Vagina (tissue), 2 donors: ENCODE data around the gene TTC22. TPM values are rescaled to one million over a fixed set of nuclear protein-coding genes. Genes with fewer than 3 reads are reported as not detected.

ENCODE experiments used
- DNase-seq, 2 donors: peaks; one replicate each; pipeline ENCODE4 v3.0.0-alpha.2; 2017; ENCODE audit errors: extremely low spot score in 2 of 2
- H3K27ac ChIP-seq: fragments of 200-600 bp; sonication (generic); one replicate; pipeline ENCODE4 v1.5.1; 2019
- H3K27me3 ChIP-seq: fragments of 200-600 bp; sonication (generic); one replicate; pipeline ENCODE4 v1.5.1; 2019
- H3K36me3 ChIP-seq, 2 donors: fragments of 200-600 bp; sonication (generic); one replicate each; pipeline ENCODE4 v1.5.1; 2017 to 2019
- H3K4me1 ChIP-seq: fragments of 200-600 bp; sonication (generic); one replicate; pipeline ENCODE4 v1.5.1; 2019
- H3K4me3 ChIP-seq, 2 donors: fragments of 200-600 bp; sonication (generic); 1 replicate in 1 of 2; 2 replicates in 1 of 2; pipeline ENCODE4 v1.5.1; 2016 to 2019
- H3K9me3 ChIP-seq: fragments of 200-600 bp; sonication (generic); one replicate; pipeline ENCODE4 v1.5.1; 2019
- POLR2A ChIP-seq, 2 donors: fragments of 450-650 bp; IDR thresholded peaks; one replicate each; pipeline ENCODE4 v1.6.1; 2017; ENCODE audit warnings: antibody characterized with exemption in 2 of 2, mild to moderate bottlenecking in 2 of 2, moderate library complexity in 2 of 2
- POLR2AphosphoS5 ChIP-seq, 2 donors: sonication (generic); formaldehyde crosslinking; IDR thresholded peaks; one replicate each; pipeline ENCODE4 v1.9.0; 2017; ENCODE audit warnings: antibody characterized with exemption in 2 of 2, mild to moderate bottlenecking in 2 of 2, low read depth in 1 of 2; ENCODE audit not compliant: insufficient read depth in 1 of 2
- intact Hi-C: fragments of 100-400 bp; cut with DNase I; formaldehyde crosslinking; loops from one replicate; pipeline ENCODE4 v1.15.1; 2023
- total RNA-seq: library from RNA; depleted of rRNA; stranded (reverse); fragments of >200 nt; gene quantifications from one replicate; pipeline ENCODE4 v1.2.3, GENCODE V29; 2016
- TF ChIP-seq, protein P1 (sequence below), 3 experiments: fragments of 450-650 bp in 2 of 3; fragments of 200-600 bp in 1 of 3; sonication (generic) in 1 of 3; IDR thresholded peaks; one replicate each; pipeline ENCODE4 v1.5.1; 2017 to 2019; ENCODE audit warnings: antibody characterized with exemption in 3 of 3, mild to moderate bottlenecking in 2 of 3, moderate library complexity in 2 of 3

Gene TTC22
- total RNA-seq, 1 donor from 2014 or later: 43.5 TPM

DNA sequence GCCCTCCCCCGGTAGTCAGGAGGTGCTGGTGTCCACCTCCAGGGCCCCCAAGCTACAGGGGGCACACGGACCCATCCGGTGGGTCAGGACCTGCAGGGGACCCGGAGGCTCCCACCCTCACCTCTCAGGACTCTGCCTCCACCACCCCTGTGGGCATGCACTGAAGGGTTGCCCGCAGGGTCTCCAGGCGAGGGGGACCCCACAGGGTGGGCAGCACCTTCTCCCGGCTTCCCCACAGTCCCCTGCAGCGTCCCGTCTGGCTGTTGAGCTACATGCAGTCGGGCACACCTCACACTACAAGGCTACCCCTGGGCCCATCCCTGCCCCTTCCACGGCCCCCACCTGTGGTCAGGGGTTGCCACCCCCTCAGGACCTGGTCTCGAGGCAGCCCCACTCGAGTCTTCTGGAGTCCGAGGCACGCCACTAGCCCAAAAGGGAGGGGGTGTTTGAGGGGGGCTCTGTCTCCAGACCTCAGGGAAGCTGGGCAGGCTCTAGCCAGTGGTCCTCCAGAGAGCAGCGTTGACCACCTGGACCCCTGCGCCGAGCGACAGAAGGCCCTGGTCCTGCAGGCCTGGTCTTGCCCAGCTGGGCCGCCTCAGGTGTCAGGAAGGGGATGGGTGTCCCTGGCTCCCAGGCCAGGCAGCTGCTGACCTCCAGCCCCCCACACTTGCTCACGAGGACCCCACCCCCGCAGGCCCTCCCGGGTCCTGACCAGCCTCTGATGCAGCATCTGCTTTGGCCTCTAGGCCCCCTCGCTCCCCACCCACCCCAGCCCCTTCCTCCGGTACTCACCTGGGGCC lies 46.4 kb downstream of the TTC22 start:
- intact Hi-C loops: no loop called here
- Histone ChIP-seq H3K27me3 (no peaks in the 10 kb centered on the region), H3K4me1 (no peaks in the 10 kb centered on the region), H3K27ac (no peak overlapping the region), H3K4me3 (no peak overlapping the region), H3K36me3 (peaks cover 0 to 14% of the 10 kb centered on the region in 2 donors), H3K9me3 (no peaks in the 10 kb centered on the region)
- DNase-seq: no peak
- TF ChIP-seq POLR2AphosphoS5 (IDR thresholded peaks at IDR 0.05; ENCODE audit: insufficient read depth in 1 of 2, low read depth in 1 of 2) (no peak), POLR2A (IDR thresholded peaks at IDR 0.05) (no peak)
- TF ChIP-seq, protein P1, sequence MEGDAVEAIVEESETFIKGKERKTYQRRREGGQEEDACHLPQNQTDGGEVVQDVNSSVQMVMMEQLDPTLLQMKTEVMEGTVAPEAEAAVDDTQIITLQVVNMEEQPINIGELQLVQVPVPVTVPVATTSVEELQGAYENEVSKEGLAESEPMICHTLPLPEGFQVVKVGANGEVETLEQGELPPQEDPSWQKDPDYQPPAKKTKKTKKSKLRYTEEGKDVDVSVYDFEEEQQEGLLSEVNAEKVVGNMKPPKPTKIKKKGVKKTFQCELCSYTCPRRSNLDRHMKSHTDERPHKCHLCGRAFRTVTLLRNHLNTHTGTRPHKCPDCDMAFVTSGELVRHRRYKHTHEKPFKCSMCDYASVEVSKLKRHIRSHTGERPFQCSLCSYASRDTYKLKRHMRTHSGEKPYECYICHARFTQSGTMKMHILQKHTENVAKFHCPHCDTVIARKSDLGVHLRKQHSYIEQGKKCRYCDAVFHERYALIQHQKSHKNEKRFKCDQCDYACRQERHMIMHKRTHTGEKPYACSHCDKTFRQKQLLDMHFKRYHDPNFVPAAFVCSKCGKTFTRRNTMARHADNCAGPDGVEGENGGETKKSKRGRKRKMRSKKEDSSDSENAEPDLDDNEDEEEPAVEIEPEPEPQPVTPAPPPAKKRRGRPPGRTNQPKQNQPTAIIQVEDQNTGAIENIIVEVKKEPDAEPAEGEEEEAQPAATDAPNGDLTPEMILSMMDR (IDR thresholded peaks at IDR 0.05): no peak

DNA sequence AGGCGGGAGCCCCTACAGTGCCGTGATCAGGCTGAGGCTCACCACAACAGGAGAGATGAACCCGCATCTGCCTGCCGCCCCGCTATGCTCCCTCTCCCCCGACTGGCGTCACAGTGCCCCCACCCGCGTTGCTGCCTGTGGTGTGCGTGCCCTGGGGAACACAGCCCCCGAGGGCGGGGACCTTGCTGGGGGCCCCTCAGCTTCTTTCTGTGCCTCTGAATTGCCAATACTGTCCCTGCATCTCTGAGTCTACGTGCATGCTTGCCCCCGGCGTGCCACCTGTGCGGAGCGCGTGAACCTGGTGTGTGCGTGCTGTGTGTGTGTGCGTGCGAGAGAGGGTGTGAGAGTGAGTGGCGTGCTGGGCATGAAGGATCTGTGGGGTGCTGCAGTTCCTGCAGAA lies 47.1 kb downstream of the TTC22 start:
- H3K9me3 ChIP-seq: no peaks in the 10 kb centered on the region
- no peak for TF ChIP-seq POLR2AphosphoS5 (IDR thresholded peaks at IDR 0.05; ENCODE audit: insufficient read depth in 1 of 2, low read depth in 1 of 2)
- TF ChIP-seq, protein P1 (IDR thresholded peaks at IDR 0.05): no peak
- TF ChIP-seq POLR2A (IDR thresholded peaks at IDR 0.05): no peak
- H3K4me3 ChIP-seq: no peak overlapping the region
- intact Hi-C loops: no loop called here
- no peak for DNase-seq
- H3K36me3 ChIP-seq: peaks cover 0 to 14% of the 10 kb centered on the region in 2 donors
- no peaks in the 10 kb centered on the region for H3K27me3 ChIP-seq
- no peak overlapping the region for H3K27ac ChIP-seq
- no peaks in the 10 kb centered on the region for H3K4me1 ChIP-seq

DNA sequence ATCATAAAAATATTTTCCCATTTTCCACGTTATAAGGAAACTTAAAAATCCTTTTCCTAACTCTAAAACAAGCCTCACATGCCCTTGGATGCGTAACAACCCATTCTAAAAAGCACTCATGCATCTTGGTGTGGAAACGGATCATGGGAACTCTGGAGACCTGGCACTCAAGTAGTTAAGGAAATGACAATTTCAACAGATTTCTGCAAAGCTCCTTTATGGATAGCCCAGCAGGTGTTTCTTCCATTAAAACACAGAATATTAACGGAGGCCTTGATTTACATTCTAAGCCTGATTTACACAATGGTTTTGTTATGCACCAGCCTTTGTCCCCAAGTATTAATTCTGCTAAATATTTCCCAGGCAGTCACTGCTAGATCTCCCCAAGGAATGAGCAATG lies 49.7 kb downstream of the TTC22 start:
- H3K9me3 ChIP-seq: no peaks in the 10 kb centered on the region
- DNase-seq: no peak
- no peak overlapping the region for H3K27ac ChIP-seq
- no peaks in the 10 kb centered on the region for H3K27me3 ChIP-seq
- TF ChIP-seq, protein P1 (IDR thresholded peaks at IDR 0.05): no peak
- TF ChIP-seq POLR2A (IDR thresholded peaks at IDR 0.05) (no peak), POLR2AphosphoS5 (IDR thresholded peaks at IDR 0.05; ENCODE audit: insufficient read depth in 1 of 2, low read depth in 1 of 2) (no peak)
- intact Hi-C loops: no loop called here
- H3K36me3 ChIP-seq: no peaks in the 10 kb centered on the region
- H3K4me1 ChIP-seq: no peaks in the 10 kb centered on the region
- no peak overlapping the region for H3K4me3 ChIP-seq

DNA sequence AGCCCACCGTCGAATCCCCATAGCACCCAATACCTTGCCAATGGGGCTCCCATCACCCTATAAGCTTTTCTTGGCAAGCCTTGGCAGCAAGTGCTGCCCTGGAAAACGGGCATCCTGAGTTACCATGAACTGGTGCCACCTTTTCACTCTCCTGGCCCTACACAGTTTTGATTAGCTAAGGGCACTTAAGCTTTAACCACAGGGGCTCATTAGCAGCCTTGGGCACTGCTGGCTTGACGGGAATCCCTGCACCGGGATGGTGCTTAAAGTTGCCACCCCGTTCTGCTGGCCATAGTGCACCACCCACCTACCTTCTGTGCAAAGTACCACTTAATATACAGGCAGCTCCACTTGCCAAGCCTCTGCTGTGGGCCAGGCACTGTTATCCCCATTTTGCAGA lies 50.5 kb downstream of the TTC22 start:
- Histone ChIP-seq H3K36me3 (no peaks in the 10 kb centered on the region), H3K4me3 (no peak overlapping the region), H3K27ac (no peak overlapping the region), H3K4me1 (no peaks in the 10 kb centered on the region), H3K27me3 (no peaks in the 10 kb centered on the region), H3K9me3 (no peaks in the 10 kb centered on the region)
- intact Hi-C loops: no loop called here
- DNase-seq: no peak
- TF ChIP-seq, protein P1 (IDR thresholded peaks at IDR 0.05): no peak
- TF ChIP-seq POLR2AphosphoS5 (IDR thresholded peaks at IDR 0.05; ENCODE audit: insufficient read depth in 1 of 2, low read depth in 1 of 2) (no peak), POLR2A (IDR thresholded peaks at IDR 0.05) (no peak)

DNA sequence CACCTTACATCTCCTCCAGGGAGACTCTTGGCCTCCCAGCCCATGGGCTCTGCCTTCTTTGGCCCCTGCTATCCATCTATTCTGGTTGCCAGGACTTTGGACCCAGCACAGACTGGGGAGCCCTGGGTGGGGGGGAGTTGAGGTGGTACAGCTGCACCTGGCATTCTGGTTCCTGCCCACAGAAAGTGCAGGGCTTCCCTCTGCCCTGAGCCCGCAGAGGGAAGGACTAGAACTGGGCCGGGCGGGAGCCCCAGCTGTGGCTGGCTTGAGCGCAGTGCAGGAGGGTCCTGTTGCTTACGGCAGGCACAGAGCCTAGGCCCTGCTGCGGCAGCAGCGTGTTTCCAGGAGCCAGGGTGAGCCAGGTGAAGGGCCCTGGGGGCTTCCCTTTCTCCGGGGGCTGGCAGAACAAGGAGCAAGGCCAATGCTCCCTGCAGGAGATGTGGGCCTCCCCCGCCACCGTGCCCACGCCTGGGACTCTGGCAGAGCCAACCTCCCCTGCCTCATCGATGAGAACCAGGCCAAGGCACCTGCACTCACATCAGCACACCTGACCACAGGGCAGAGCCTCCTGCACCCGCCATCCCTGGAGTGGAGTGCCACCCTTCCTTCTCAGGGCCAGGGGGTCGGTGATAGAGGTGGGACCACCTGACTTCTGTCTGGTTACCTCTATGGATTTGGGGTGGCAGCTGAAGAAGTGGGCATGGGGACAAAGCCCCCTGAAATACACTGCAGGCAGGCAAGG lies 52.9 kb downstream of the TTC22 start:
- no peaks in the 10 kb centered on the region for H3K4me1 ChIP-seq
- no peaks in the 10 kb centered on the region for H3K9me3 ChIP-seq
- H3K4me3 ChIP-seq: no peak overlapping the region
- no peaks in the 10 kb centered on the region for H3K36me3 ChIP-seq
- DNase-seq: no peak
- intact Hi-C loops: no loop called here
- TF ChIP-seq, protein P1 (IDR thresholded peaks at IDR 0.05): no peak
- TF ChIP-seq POLR2AphosphoS5 (IDR thresholded peaks at IDR 0.05; ENCODE audit: insufficient read depth in 1 of 2, low read depth in 1 of 2) (no peak), POLR2A (IDR thresholded peaks at IDR 0.05) (no peak)
- H3K27me3 ChIP-seq: no peaks in the 10 kb centered on the region
- H3K27ac ChIP-seq: no peak overlapping the region
